Measurements from ENCODE around the gene DEPDC4.

DNA sequence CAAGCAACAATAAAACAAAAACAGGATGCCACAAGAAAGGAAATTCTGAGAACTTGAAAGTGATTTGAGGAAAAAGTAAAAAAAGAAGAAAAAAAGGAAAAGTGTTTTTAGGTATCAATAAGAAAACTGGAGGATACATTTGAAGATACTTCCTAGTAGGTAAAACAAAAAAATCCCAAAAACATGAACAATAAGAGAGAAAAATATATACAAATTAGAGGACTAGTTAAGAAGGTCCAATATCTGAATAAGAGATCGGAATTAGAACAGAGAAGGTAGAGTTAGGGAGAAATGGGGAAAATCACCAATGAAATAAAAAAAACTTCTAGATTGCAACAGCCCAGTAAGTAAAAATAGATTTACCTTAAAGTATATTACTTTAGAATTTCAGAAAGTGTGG lies 8.8 kb downstream of the DEPDC4 start:
- TF ChIP-seq CTCF (IDR thresholded peaks at IDR 0.05) (no peak), POLR2A (IDR thresholded peaks at IDR 0.05) (no peak)

Data from gastroesophageal sphincter (tissue), 3 donors.